A549 (cell line): ENCODE measurements around the gene PROCA1. TPM values are rescaled to one million over a fixed set of nuclear protein-coding genes. Genes with fewer than 3 reads are reported as not detected.

Source experiments
- ATAC-seq, 2 experiments: fragments of 200-7000 bp in 1 of 2; fragments of >200 bp in 1 of 2; cut with Nextera tagmentation in 1 of 2; cut with Tn5 transposase in 1 of 2; 3 replicates each; pipeline versions ENCODE4 v1.8.0 to v1.9.1; 2018 to 2020; ENCODE audit warnings: mild to moderate bottlenecking in 1 of 2, moderate library complexity in 1 of 2
- CTCF ChIA-PET: fragments of 300-600 bp; sonication (Branson Sonifier 250); formaldehyde crosslinking; extraction: SDS; loops from one replicate; lab custom pipeline; 2021; ENCODE audit warnings: antibody characterized with exemption, inconsistent platforms; lab: Yijun Ruan, JAX
- POLR2A ChIA-PET: fragments of 350-600 bp; formaldehyde crosslinking; extraction: SDS; loops from one replicate; lab custom pipeline; 2021; ENCODE audit warnings: antibody characterized with exemption, inconsistent platforms; lab: Yijun Ruan, JAX
- DNase-seq, 2 experiments: peaks; one replicate each; pipeline versions ENCODE4 v3.0.0 to v3.0.0-alpha.2; 2011 to 2016; ENCODE audit warnings: low read depth in 1 of 2, low spot score in 1 of 2
- FAIRE-seq: peaks from 2 replicates; lab custom pipeline; 2011; peaks lifted over from hg19 to GRCh38; lab: Jason Lieb, UNC
- H3K27ac ChIP-seq, 2 experiments: fragments of >200 bp; sonication (Bioruptor Twin); formaldehyde crosslinking; 3 replicates each; pipeline ENCODE4 v1.5.1; 2016 to 2017
- H3K4me1 ChIP-seq: fragments of >200 bp; sonication (Bioruptor Twin); formaldehyde crosslinking; 3 replicates; pipeline ENCODE4 v1.6.1; 2016
- H3K4me2 ChIP-seq: fragments of >200 bp; sonication (Bioruptor Twin); formaldehyde crosslinking; 3 replicates; pipeline ENCODE4 v1.6.1; 2016
- H3K4me3 ChIP-seq: fragments of >200 bp; sonication (Bioruptor Twin); formaldehyde crosslinking; 3 replicates; pipeline ENCODE4 v1.5.1; 2016
- H3K9me3 ChIP-seq: fragments of >200 bp; sonication (Bioruptor Twin); formaldehyde crosslinking; 3 replicates; pipeline ENCODE4 v1.6.1; 2016
- BHLHE40 ChIP-seq: IDR thresholded peaks from 2 replicates; pipeline ENCODE4 v1.6.1; 2012; ENCODE audit warnings: low read depth, low read length, inconsistent platforms
- CBX8 ChIP-seq: fragments of 200-600 bp; sonication (generic); IDR thresholded peaks from 2 replicates; pipeline ENCODE4 v1.6.1; 2016
- CEBPB ChIP-seq, 2 experiments: fragments of >200 bp in 1 of 2; sonication (Bioruptor Twin) in 1 of 2; formaldehyde crosslinking in 1 of 2; IDR thresholded peaks; 2 replicates each; pipeline ENCODE4 v1.6.1; 2012 to 2016
- CHD2 ChIP-seq: fragments of 150-350 bp; IDR thresholded peaks from 2 replicates; pipeline ENCODE4 v1.6.1; 2014; ENCODE audit warnings: low read length; ENCODE audit not compliant: partially characterized antibody
- EP300 ChIP-seq, 2 experiments: fragments of >200 bp; sonication (Bioruptor Twin); formaldehyde crosslinking; IDR thresholded peaks; 2 replicates in 1 of 2; 3 replicates in 1 of 2; pipeline ENCODE4 v1.6.1; 2016 to 2017
- FOSB ChIP-seq: fragments of 250-450 bp; sonication (Bioruptor Pico); IDR thresholded peaks from 2 replicates; pipeline ENCODE4 v1.5.0; 2020; ENCODE audit warnings: mild to moderate bottlenecking, moderate library complexity
- FOSL2 ChIP-seq, 2 experiments: fragments of 450-650 bp in 1 of 2; fragments of >200 bp in 1 of 2; sonication (Bioruptor Twin) in 1 of 2; formaldehyde crosslinking; IDR thresholded peaks; 2 replicates each; pipeline versions ENCODE4 v1.5.0 to v1.6.1; 2016 to 2020; ENCODE audit warnings: mild to moderate bottlenecking in 1 of 2, moderate library complexity in 1 of 2
- FOXS1 ChIP-seq: fragments of 250-450 bp; sonication (Bioruptor Pico); IDR thresholded peaks from 2 replicates; pipeline ENCODE4 v1.5.0; 2020; ENCODE audit warnings: mild to moderate bottlenecking, moderate library complexity
- GATA3 ChIP-seq: IDR thresholded peaks from 2 replicates; pipeline ENCODE4 v1.6.1; 2012; ENCODE audit warnings: borderline replicate concordance
- HDAC2 ChIP-seq: fragments of 200-600 bp; sonication (generic); IDR thresholded peaks from 2 replicates; pipeline ENCODE4 v1.6.1; 2016
- HEYL ChIP-seq: fragments of 250-450 bp; sonication (Bioruptor Pico); IDR thresholded peaks from 2 replicates; pipeline ENCODE4 v1.8.0; 2021; ENCODE audit warnings: mild to moderate bottlenecking, moderate library complexity
- HOXB5 ChIP-seq: fragments of 250-450 bp; sonication (Bioruptor Pico); IDR thresholded peaks from 2 replicates; pipeline ENCODE4 v1.5.0; 2020; ENCODE audit warnings: mild to moderate bottlenecking, moderate library complexity
- PHF8 ChIP-seq: fragments of 200-600 bp; sonication (generic); IDR thresholded peaks from 2 replicates; pipeline ENCODE4 v1.6.1; 2016; ENCODE audit warnings: low read depth, mild to moderate bottlenecking, antibody characterized with exemption, moderate library complexity, borderline replicate concordance
- POLR2AphosphoS2 ChIP-seq: conservative IDR thresholded peaks from 2 replicates; pipeline ENCODE4 v1.6.1; 2012; ENCODE audit warnings: low read length, improper control_type of control experiment, inconsistent platforms
- ZNF302 ChIP-seq: fragments of 250-450 bp; sonication (Bioruptor Pico); IDR thresholded peaks from 2 replicates; pipeline ENCODE4 v1.9.0; 2021; ENCODE audit warnings: inconsistent platforms, mild to moderate bottlenecking, moderate library complexity
- ZSCAN20 ChIP-seq: fragments of 250-450 bp; sonication (Bioruptor Pico); IDR thresholded peaks from 2 replicates; pipeline ENCODE4 v1.8.0; 2022; ENCODE audit warnings: mild to moderate bottlenecking, moderate library complexity
- WGBS: methylation state at CpG from one replicate; pipeline ENCODE4 v1.1.6; 2017; ENCODE audit errors: missing lambda C conversion rate; 5-methylcytosine and 5-hydroxymethylcytosine counted together
- polyA plus RNA-seq, 4 experiments: library from polyadenylated mRNA; depleted of rRNA in 3 of 4; stranded (reverse); fragments of >200 nt; fragmentation: RNase III in 1 of 4; extraction: RNeasy Plus Mini Kit Qiagen cat#74134 plus additional on column Dnase treatment in 1 of 4; gene quantifications; 2 replicates in 3 of 4; 3 replicates in 1 of 4; pipeline ENCODE4 v1.2.3, GENCODE V29; 2011 to 2017
- TF ChIP-seq, protein P1 (sequence below): fragments of 250-450 bp; sonication (Bioruptor Pico); IDR thresholded peaks from 2 replicates; pipeline ENCODE4 v1.5.0; 2021; ENCODE audit warnings: mild to moderate bottlenecking, moderate library complexity, borderline replicate concordance
- TF ChIP-seq, protein P2 (sequence below): IDR thresholded peaks from 2 replicates; pipeline ENCODE4 v1.6.1; 2012
- TF ChIP-seq, protein P3 (sequence below): fragments of 250-450 bp; sonication (Bioruptor Pico); IDR thresholded peaks from 2 replicates; pipeline ENCODE4 v1.5.0; 2020; ENCODE audit warnings: low read depth, mild to moderate bottlenecking, moderate library complexity
- TF ChIP-seq, protein P4 (sequence below): IDR thresholded peaks from 2 replicates; pipeline ENCODE4 v1.6.1; 2012
- TF ChIP-seq, protein P5 (sequence below): fragments of 150-350 bp; IDR thresholded peaks from 2 replicates; pipeline ENCODE4 v1.6.1; 2014; ENCODE audit warnings: low read depth, mild to moderate bottlenecking, low read length
- TF ChIP-seq, protein P6 (sequence below): fragments of 200-600 bp; sonication (generic); IDR thresholded peaks from 2 replicates; pipeline ENCODE4 v1.6.1; 2016; ENCODE audit warnings: antibody characterized with exemption, mild to moderate bottlenecking, moderate library complexity
- TF ChIP-seq, protein P7 (sequence below): fragments of >200 bp; sonication (Bioruptor Twin); formaldehyde crosslinking; IDR thresholded peaks from 3 replicates; pipeline ENCODE4 v1.6.1; 2016

PROCA1 gene
- polyA plus RNA-seq, 2 of the 4 experiments (the other 2 are of a cell fraction), result 4.0 to 4.9 TPM

DNA sequence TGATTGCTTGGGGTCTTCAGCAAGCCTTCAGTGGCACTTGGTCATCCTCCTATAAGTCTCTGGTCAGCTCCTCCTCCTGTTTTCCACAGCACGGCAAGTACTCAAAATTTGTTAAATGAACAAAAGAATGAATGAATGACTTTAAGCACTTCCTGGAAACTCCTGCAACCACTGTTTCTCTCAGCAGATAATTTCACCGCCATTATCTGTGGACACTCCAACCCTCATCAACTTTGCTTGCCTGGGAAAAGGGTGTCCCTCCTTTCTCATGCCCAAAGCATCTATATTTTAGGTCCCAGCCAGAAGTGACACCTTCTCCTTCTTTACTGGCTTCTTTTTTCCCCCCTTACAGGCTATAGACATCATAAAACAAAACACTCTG is 4.4 kb downstream of the PROCA1 start:
- 89% methylated on average over 2 of the region's 2 CpGs for WGBS
- CTCF ChIA-PET, result interaction anchor here (0.7 to 17.6 kb wide), 4 partner anchors 12 to 38 kb away, joined by 3 to 335 read pairs (median 14); partner anchors contain the start of genes NEK8, RPL23A and TLCD1

DNA sequence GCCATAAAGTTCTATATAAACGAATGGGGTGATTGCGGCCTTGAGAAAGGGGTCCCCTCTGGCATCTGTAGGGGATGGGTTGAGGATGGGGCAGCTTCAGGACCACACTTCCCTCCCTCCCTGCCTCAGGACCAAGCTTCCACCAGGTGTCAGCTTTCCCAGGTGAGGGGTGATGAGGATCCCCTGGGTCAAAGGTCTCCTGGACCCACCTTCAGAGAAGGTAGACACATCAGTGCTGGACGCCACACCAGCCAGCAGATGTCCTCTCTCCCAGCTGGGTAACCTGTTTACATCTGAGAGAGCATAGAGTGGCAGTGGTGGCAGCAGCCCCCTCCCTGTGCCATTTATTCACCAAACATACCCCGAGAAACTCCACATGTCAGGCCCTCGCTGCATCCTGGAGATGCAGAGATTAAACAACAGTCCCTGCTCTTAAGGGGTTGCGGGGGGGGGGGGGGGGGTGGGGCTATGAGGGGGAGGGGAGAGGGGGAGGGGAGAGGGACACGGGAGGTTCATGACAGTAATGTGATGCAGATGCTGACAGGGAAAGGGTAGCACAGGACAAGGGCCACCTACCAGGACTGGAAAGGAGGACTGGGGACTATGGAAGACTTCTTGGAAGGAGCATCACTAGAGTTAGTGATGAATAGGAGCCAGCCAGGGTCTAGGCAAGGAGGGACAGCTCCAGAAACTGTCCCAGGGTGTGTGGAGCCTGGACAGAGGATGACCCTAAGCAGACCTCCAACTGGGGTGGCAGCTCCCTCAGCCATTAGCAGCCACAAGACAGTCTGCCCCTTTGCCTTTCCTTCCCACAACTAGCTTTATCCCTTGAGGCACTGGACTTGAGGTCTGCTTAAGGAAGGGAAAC is 5.0 kb downstream of the PROCA1 start:
- Histone ChIP-seq H3K9me3 (no peaks in the 10 kb centered on the region), H3K4me1 (peaks cover 8% of the 10 kb centered on the region), H3K4me3 (no peak overlapping the region), H3K27ac (no peak overlapping the region), H3K4me2 (no peak overlapping the region)
- ChIA-PET POLR2A (no interaction called here), CTCF (interaction anchor here (0.7 to 17.6 kb wide), 4 partner anchors 13 to 58 kb away, joined by 3 to 335 read pairs (median 3); partner anchors contain the start of gene RPL23A)
- ATAC-seq (no peak), FAIRE-seq (no peak), DNase-seq (no peak)
- 56% methylated on average over 5 of the region's 7 CpGs for WGBS
- TF ChIP-seq BHLHE40 (no peak), HEYL (no peak), CHD2 (no peak), CBX8 (no peak), PHF8 (no peak), HOXB5 (CRISPR knock-in tag) (no peak), FOXS1 (CRISPR knock-in tag) (no peak), ZSCAN20 (CRISPR knock-in tag) (no peak)
- TF ChIP-seq, protein P1, sequence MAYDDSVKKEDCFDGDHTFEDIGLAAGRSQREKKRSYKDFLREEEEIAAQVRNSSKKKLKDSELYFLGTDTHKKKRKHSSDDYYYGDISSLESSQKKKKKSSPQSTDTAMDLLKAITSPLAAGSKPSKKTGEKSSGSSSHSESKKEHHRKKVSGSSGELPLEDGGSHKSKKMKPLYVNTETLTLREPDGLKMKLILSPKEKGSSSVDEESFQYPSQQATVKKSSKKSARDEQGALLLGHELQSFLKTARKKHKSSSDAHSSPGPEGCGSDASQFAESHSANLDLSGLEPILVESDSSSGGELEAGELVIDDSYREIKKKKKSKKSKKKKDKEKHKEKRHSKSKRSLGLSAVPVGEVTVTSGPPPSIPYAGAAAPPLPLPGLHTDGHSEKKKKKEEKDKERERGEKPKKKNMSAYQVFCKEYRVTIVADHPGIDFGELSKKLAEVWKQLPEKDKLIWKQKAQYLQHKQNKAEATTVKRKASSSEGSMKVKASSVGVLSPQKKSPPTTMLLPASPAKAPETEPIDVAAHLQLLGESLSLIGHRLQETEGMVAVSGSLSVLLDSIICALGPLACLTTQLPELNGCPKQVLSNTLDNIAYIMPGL (CRISPR knock-in tag), result no peak
- TF ChIP-seq, protein P2, sequence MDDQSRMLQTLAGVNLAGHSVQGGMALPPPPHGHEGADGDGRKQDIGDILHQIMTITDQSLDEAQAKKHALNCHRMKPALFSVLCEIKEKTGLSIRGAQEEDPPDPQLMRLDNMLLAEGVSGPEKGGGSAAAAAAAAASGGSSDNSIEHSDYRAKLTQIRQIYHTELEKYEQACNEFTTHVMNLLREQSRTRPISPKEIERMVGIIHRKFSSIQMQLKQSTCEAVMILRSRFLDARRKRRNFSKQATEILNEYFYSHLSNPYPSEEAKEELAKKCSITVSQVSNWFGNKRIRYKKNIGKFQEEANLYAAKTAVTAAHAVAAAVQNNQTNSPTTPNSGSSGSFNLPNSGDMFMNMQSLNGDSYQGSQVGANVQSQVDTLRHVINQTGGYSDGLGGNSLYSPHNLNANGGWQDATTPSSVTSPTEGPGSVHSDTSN, result no peak
- TF ChIP-seq, protein P3, sequence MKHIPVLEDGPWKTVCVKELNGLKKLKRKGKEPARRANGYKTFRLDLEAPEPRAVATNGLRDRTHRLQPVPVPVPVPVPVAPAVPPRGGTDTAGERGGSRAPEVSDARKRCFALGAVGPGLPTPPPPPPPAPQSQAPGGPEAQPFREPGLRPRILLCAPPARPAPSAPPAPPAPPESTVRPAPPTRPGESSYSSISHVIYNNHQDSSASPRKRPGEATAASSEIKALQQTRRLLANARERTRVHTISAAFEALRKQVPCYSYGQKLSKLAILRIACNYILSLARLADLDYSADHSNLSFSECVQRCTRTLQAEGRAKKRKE, result no peak

More for the DNA sequence above, 4.4 kb downstream of the PROCA1 start:
- no peak overlapping the region for H3K4me2 ChIP-seq
- peaks cover 10% of the 10 kb centered on the region for H3K4me1 ChIP-seq
- ATAC-seq (no peak), FAIRE-seq (no peak), DNase-seq (no peak)
- POLR2A ChIA-PET, result interaction anchor here (4.8 kb wide), 1 partner anchor 12 kb away, joined by 54 read pairs; the partner anchor contains the start of gene RPL23A
- no peak overlapping the region for H3K27ac ChIP-seq
- no peak overlapping the region for H3K4me3 ChIP-seq
- TF ChIP-seq ZNF302 (CRISPR knock-in tag), result no peak
- TF ChIP-seq, protein P4, sequence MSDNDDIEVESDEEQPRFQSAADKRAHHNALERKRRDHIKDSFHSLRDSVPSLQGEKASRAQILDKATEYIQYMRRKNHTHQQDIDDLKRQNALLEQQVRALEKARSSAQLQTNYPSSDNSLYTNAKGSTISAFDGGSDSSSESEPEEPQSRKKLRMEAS, result no peak
- TF ChIP-seq, protein P3, result no peak
- TF ChIP-seq PHF8, result no peak
- TF ChIP-seq, protein P5, sequence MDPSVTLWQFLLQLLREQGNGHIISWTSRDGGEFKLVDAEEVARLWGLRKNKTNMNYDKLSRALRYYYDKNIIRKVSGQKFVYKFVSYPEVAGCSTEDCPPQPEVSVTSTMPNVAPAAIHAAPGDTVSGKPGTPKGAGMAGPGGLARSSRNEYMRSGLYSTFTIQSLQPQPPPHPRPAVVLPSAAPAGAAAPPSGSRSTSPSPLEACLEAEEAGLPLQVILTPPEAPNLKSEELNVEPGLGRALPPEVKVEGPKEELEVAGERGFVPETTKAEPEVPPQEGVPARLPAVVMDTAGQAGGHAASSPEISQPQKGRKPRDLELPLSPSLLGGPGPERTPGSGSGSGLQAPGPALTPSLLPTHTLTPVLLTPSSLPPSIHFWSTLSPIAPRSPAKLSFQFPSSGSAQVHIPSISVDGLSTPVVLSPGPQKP, result no peak
- TF ChIP-seq EP300 (IDR thresholded peaks at IDR 0.05), result no peak
- TF ChIP-seq, protein P6, sequence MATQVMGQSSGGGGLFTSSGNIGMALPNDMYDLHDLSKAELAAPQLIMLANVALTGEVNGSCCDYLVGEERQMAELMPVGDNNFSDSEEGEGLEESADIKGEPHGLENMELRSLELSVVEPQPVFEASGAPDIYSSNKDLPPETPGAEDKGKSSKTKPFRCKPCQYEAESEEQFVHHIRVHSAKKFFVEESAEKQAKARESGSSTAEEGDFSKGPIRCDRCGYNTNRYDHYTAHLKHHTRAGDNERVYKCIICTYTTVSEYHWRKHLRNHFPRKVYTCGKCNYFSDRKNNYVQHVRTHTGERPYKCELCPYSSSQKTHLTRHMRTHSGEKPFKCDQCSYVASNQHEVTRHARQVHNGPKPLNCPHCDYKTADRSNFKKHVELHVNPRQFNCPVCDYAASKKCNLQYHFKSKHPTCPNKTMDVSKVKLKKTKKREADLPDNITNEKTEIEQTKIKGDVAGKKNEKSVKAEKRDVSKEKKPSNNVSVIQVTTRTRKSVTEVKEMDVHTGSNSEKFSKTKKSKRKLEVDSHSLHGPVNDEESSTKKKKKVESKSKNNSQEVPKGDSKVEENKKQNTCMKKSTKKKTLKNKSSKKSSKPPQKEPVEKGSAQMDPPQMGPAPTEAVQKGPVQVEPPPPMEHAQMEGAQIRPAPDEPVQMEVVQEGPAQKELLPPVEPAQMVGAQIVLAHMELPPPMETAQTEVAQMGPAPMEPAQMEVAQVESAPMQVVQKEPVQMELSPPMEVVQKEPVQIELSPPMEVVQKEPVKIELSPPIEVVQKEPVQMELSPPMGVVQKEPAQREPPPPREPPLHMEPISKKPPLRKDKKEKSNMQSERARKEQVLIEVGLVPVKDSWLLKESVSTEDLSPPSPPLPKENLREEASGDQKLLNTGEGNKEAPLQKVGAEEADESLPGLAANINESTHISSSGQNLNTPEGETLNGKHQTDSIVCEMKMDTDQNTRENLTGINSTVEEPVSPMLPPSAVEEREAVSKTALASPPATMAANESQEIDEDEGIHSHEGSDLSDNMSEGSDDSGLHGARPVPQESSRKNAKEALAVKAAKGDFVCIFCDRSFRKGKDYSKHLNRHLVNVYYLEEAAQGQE, result no peak
- TF ChIP-seq POLR2AphosphoS2, result no peak
- no peak for TF ChIP-seq FOSB (CRISPR knock-in tag)
- no peak for TF ChIP-seq CEBPB (IDR thresholded peaks at IDR 0.05)
- no peak for TF ChIP-seq GATA3
- no peak for TF ChIP-seq FOSL2 (IDR thresholded peaks at IDR 0.05)
- TF ChIP-seq FOSL2 (CRISPR knock-in tag; IDR thresholded peaks at IDR 0.05), result no peak
- TF ChIP-seq HDAC2, result no peak
- TF ChIP-seq, protein P7, sequence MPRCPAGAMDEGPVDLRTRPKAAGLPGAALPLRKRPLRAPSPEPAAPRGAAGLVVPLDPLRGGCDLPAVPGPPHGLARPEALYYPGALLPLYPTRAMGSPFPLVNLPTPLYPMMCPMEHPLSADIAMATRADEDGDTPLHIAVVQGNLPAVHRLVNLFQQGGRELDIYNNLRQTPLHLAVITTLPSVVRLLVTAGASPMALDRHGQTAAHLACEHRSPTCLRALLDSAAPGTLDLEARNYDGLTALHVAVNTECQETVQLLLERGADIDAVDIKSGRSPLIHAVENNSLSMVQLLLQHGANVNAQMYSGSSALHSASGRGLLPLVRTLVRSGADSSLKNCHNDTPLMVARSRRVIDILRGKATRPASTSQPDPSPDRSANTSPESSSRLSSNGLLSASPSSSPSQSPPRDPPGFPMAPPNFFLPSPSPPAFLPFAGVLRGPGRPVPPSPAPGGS, result no peak
- no peaks in the 10 kb centered on the region for H3K9me3 ChIP-seq
